Duodenal mucosa (tissue), 2 donors: ENCODE results near the gene ARHGAP29.

Experiments used
- H3K27ac ChIP-seq: one replicate; pipeline ENCODE4 v1.7.0; 2013; ENCODE audit warnings: low read depth, low read length
- H3K27me3 ChIP-seq, 2 donors: one replicate each; pipeline ENCODE4 v1.7.0; 2013; ENCODE audit warnings: low read length in 2 of 2, control low read depth in 1 of 2; ENCODE audit not compliant: insufficient read depth in 2 of 2, control insufficient read depth in 1 of 2
- H3K36me3 ChIP-seq, 2 donors: one replicate each; pipeline ENCODE4 v1.7.0; 2013; ENCODE audit warnings: low read length in 2 of 2, control low read depth in 1 of 2; ENCODE audit not compliant: insufficient read depth in 2 of 2, control insufficient read depth in 1 of 2
- H3K4me1 ChIP-seq, 2 donors: one replicate each; pipeline ENCODE4 v1.7.0; 2013; ENCODE audit warnings: low read length in 2 of 2, control low read depth in 1 of 2; ENCODE audit not compliant: insufficient read depth in 2 of 2, control insufficient read depth in 1 of 2
- H3K4me3 ChIP-seq, 2 donors: one replicate each; pipeline ENCODE4 v1.7.0; 2013; ENCODE audit warnings: low read length in 2 of 2, low read depth in 1 of 2
- H3K9ac ChIP-seq, 2 donors: one replicate each; pipeline ENCODE4 v1.7.0; 2013; ENCODE audit warnings: low read length in 2 of 2, low read depth in 1 of 2
- H3K9me3 ChIP-seq, 2 donors: one replicate each; pipeline ENCODE4 v1.7.0; 2013; ENCODE audit warnings: low read length in 2 of 2, control low read depth in 1 of 2; ENCODE audit not compliant: control insufficient read depth in 1 of 2

Gene ARHGAP29

GRCh38 chr1:94218332-94218731 is 19.1 kb downstream of the ARHGAP29 start:
- H3K9me3 ChIP-seq = no peaks in the 10 kb centered on the region

GRCh38 chr1:94215955-94216354 is 21.4 kb downstream of the ARHGAP29 start:
- no peak overlapping the region for H3K9ac ChIP-seq
- no peak overlapping the region for H3K4me3 ChIP-seq
- H3K27me3 ChIP-seq = no peaks in the 10 kb centered on the region
- H3K36me3 ChIP-seq = no peaks in the 10 kb centered on the region
- no peaks in the 10 kb centered on the region for H3K9me3 ChIP-seq
- H3K27ac ChIP-seq = no peak overlapping the region
- H3K4me1 ChIP-seq = no peaks in the 10 kb centered on the region

More at GRCh38 chr1:94218332-94218731, 19.1 kb downstream of the ARHGAP29 start:
- no peaks in the 10 kb centered on the region for H3K27me3 ChIP-seq
- H3K4me3 ChIP-seq = no peak overlapping the region
- H3K27ac ChIP-seq = no peak overlapping the region
- H3K9ac ChIP-seq = no peak overlapping the region
- H3K4me1 ChIP-seq = no peaks in the 10 kb centered on the region
- H3K36me3 ChIP-seq = no peaks in the 10 kb centered on the region

GRCh38 chr1:94209982-94210381 is 27.4 kb downstream of the ARHGAP29 start:
- Histone ChIP-seq H3K4me1 (no peaks in the 10 kb centered on the region), H3K9me3 (no peaks in the 10 kb centered on the region), H3K9ac (no peak overlapping the region), H3K36me3 (no peaks in the 10 kb centered on the region), H3K27ac (no peak overlapping the region), H3K4me3 (no peak overlapping the region), H3K27me3 (no peaks in the 10 kb centered on the region)

DNA sequence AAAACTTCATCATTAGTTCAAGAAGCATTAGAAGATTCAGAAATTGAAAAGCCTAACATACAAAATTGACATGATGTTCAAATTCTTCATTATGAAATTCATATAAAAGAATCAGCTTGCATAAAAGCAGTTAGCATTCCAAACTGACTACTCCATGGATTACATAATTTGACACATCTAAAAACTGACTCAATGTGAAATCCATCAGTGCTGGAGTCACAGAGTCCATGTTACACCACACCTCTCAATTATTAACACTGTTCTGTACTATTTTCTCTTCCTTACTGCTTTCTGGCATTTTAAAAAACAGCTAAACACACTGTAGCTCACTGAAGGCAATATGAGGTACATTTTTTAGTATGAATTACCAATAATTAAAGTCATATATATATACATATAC is 28.0 kb downstream of the ARHGAP29 start:
- no peaks in the 10 kb centered on the region for H3K36me3 ChIP-seq
- no peaks in the 10 kb centered on the region for H3K4me1 ChIP-seq
- H3K4me3 ChIP-seq = no peak overlapping the region
- no peak overlapping the region for H3K27ac ChIP-seq
- H3K9me3 ChIP-seq = no peaks in the 10 kb centered on the region
- H3K27me3 ChIP-seq = no peaks in the 10 kb centered on the region
- H3K9ac ChIP-seq = no peak overlapping the region

DNA sequence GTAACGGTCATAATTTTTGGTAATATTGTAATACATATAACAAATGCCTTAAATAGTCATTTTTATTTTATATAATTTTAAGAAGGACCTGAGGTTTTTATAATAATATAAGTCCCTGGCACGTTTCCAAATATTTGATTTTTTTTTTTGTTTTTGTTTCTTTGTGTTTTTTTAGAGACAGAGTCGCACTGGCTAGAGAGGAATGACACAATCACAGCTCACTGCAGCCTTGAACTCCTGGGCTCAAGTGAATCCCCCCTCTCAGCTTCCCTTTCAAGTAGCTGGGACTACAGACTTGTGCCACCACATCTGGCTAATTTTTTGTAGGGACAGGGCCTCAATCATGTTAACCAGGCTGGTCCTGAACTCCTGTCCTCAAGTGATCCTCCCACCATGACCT is 29.7 kb downstream of the ARHGAP29 start:
- Histone ChIP-seq H3K9ac (no peak overlapping the region), H3K36me3 (no peaks in the 10 kb centered on the region), H3K9me3 (no peaks in the 10 kb centered on the region), H3K27me3 (no peaks in the 10 kb centered on the region), H3K4me1 (no peaks in the 10 kb centered on the region), H3K4me3 (no peak overlapping the region), H3K27ac (no peak overlapping the region)

GRCh38 chr1:94205639-94206038 is 31.7 kb downstream of the ARHGAP29 start:
- no peaks in the 10 kb centered on the region for H3K9me3 ChIP-seq
- no peaks in the 10 kb centered on the region for H3K36me3 ChIP-seq
- no peak overlapping the region for H3K9ac ChIP-seq
- no peaks in the 10 kb centered on the region for H3K27me3 ChIP-seq
- H3K4me3 ChIP-seq = no peak overlapping the region
- no peaks in the 10 kb centered on the region for H3K4me1 ChIP-seq
- no peak overlapping the region for H3K27ac ChIP-seq

DNA sequence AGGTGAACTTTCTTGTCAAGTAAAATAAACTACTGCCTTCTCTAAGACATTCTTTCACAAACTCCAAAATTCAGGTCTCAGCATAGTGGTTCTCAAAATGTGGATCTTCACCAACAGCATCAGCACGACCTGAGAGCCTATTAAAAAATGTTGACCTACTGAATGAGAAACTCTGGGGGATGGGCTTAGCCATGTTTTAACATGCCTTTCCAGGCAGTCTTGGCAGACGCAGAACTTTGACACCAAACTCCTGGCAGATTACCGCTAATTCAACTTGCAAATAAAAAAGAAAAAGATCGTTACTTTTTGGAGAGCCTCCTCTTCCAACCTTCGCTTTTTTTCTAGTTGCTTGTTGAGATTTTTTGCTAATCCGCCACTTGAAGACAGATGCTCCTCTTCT is 35.1 kb downstream of the ARHGAP29 start:
- no peaks in the 10 kb centered on the region for H3K27me3 ChIP-seq

GRCh38 chr1:94199398-94199797 is 38.0 kb downstream of the ARHGAP29 start:
- H3K36me3 ChIP-seq = no peaks in the 10 kb centered on the region
- no peak overlapping the region for H3K9ac ChIP-seq
- H3K27me3 ChIP-seq = no peaks in the 10 kb centered on the region
- no peaks in the 10 kb centered on the region for H3K4me1 ChIP-seq
- H3K9me3 ChIP-seq = no peaks in the 10 kb centered on the region
- no peak overlapping the region for H3K4me3 ChIP-seq
- no peak overlapping the region for H3K27ac ChIP-seq

More for the DNA sequence above, 35.1 kb downstream of the ARHGAP29 start:
- no peaks in the 10 kb centered on the region for H3K36me3 ChIP-seq
- H3K27ac ChIP-seq = no peak overlapping the region
- H3K4me3 ChIP-seq = no peak overlapping the region
- H3K4me1 ChIP-seq = no peaks in the 10 kb centered on the region
- H3K9me3 ChIP-seq = no peaks in the 10 kb centered on the region
- no peak overlapping the region for H3K9ac ChIP-seq

GRCh38 chr1:94194079-94194865 is 43.1 kb downstream of the ARHGAP29 start:
- no peak overlapping the region for H3K9ac ChIP-seq
- H3K4me3 ChIP-seq = no peak overlapping the region
- H3K4me1 ChIP-seq = no peaks in the 10 kb centered on the region
- no peaks in the 10 kb centered on the region for H3K36me3 ChIP-seq
- H3K9me3 ChIP-seq = no peaks in the 10 kb centered on the region
- no peak overlapping the region for H3K27ac ChIP-seq
- no peaks in the 10 kb centered on the region for H3K27me3 ChIP-seq

DNA sequence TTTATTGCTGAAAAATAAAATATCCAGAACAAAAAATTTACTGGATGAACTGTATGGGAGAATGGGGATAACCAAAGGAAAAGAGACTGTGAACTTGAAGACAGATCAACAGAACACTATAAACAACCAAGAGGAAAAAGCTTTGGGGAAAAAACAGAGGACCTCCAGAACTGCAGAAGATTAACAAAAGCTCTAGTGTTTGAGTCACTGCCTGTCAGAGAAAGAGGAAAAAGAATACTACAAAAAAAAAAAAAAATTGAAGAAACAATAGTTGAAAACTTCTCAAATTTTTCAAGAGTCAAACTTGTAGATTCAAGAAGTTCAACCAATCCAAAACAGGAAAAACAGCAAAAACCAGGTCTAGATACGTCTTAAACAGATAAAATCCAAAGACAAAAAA is 44.3 kb downstream of the ARHGAP29 start:
- no peak overlapping the region for H3K9ac ChIP-seq
- H3K4me1 ChIP-seq = no peaks in the 10 kb centered on the region
- no peak overlapping the region for H3K27ac ChIP-seq

More for the DNA sequence above, 44.3 kb downstream of the ARHGAP29 start:
- H3K9me3 ChIP-seq = no peaks in the 10 kb centered on the region
- H3K36me3 ChIP-seq = no peaks in the 10 kb centered on the region
- H3K27me3 ChIP-seq = no peaks in the 10 kb centered on the region
- H3K4me3 ChIP-seq = no peak overlapping the region
